HepG2 (cell line): Measurements from ENCODE around the gene MYH10. TPM values are rescaled to one million over a fixed set of nuclear protein-coding genes. Genes with fewer than 3 reads are reported as not detected.

Source experiments
- ATAC-seq: fragments of 200-7000 bp; cut with Tn5 transposase; 3 replicates; pipeline ENCODE4 v1.9.1; 2020; ENCODE audit warnings: mild to moderate bottlenecking, moderate library complexity
- BruUV-seq: library from RNA; stranded (reverse); fragments of 400-500 nt; replicated peaks from 2 replicates; lab custom pipeline; 2021; lab: Mats Ljungman, UMichigan
- CTCF ChIA-PET: fragments of 300-600 bp; formaldehyde crosslinking; extraction: SDS; loops from one replicate; lab custom pipeline; 2021; ENCODE audit warnings: low total read pairs, inconsistent platforms, low intra/inter-chr PET ratio; lab: Yijun Ruan, JAX
- POLR2A ChIA-PET: fragments of 350-600 bp; sonication (Branson Sonifier 250); formaldehyde crosslinking; loops from one replicate; lab custom pipeline; 2020; ENCODE audit warnings: antibody characterized with exemption, inconsistent platforms; lab: Yijun Ruan, JAX
- DNase-seq: peaks from one replicate; pipeline ENCODE4 v3.0.0-alpha.2; 2015; ENCODE audit warnings: low spot score
- FAIRE-seq: peaks from 3 replicates; lab custom pipeline; 2011; peaks lifted over from hg19 to GRCh38; lab: Jason Lieb, UNC
- H2AFZ ChIP-seq: one replicate; pipeline ENCODE4 v1.6.1; 2011; ENCODE audit warnings: low read length, inconsistent platforms
- H3K27ac ChIP-seq: fragments of 300-600 bp; 3 replicates; pipeline ENCODE4 v1.8.0; 2011; ENCODE audit warnings: mixed run types, mild to moderate bottlenecking, mixed read lengths, low read length, inconsistent platforms; ENCODE audit not compliant: insufficient read depth; ENCODE audit errors: extremely low read length
- H3K27me3 ChIP-seq, 2 experiments: fragments of 200-600 bp in 1 of 2; 2 replicates in 1 of 2; 3 replicates in 1 of 2; pipeline versions ENCODE4 v1.6.0 to v1.8.0; 2011; ENCODE audit warnings: low read length in 2 of 2, mild to moderate bottlenecking in 2 of 2, moderate library complexity in 2 of 2, inconsistent platforms in 1 of 2; ENCODE audit not compliant: insufficient read depth in 2 of 2, control insufficient read depth in 1 of 2
- H3K36me3 ChIP-seq, 2 experiments: fragments of 200-600 bp in 1 of 2; replicated peaks in 1 of 2; 2 replicates in 1 of 2; 3 replicates in 1 of 2; pipeline versions ENCODE4 v1.5.1 to v1.8.0; 2011; ENCODE audit warnings: low read length in 2 of 2, inconsistent platforms in 1 of 2; ENCODE audit not compliant: insufficient read depth in 2 of 2, control insufficient read depth in 1 of 2
- H3K4me1 ChIP-seq: 2 replicates; pipeline ENCODE4 v1.5.1; 2012; ENCODE audit warnings: low read length, inconsistent platforms; ENCODE audit not compliant: insufficient read depth
- H3K4me2 ChIP-seq: 2 replicates; pipeline ENCODE4 v1.6.0; 2011; ENCODE audit warnings: low read depth, low read length, inconsistent platforms
- H3K4me3 ChIP-seq, 3 experiments: fragments of 200-600 bp in 1 of 3; sonication (generic), shearing (Covaris generic) in 1 of 3; replicated peaks in 1 of 3; 2 replicates each; pipeline ENCODE4 v1.5.1; 2011 to 2016; ENCODE audit warnings: low read length in 3 of 3, inconsistent platforms in 2 of 3, low read depth in 2 of 3, mild to moderate bottlenecking in 2 of 3, control low read depth in 1 of 3, mixed read lengths in 1 of 3; ENCODE audit not compliant: insufficient read depth in 1 of 3
- H3K79me2 ChIP-seq: one replicate; pipeline ENCODE4 v1.6.1; 2011; ENCODE audit warnings: low read length, inconsistent platforms; ENCODE audit not compliant: insufficient read depth
- H3K9ac ChIP-seq: 2 replicates; pipeline ENCODE4 v1.6.0; 2011; ENCODE audit warnings: mild to moderate bottlenecking, low read depth, low read length, inconsistent platforms; ENCODE audit not compliant: insufficient read depth
- H3K9me3 ChIP-seq: 2 replicates; pipeline ENCODE4 v1.5.1; 2012; ENCODE audit warnings: mild to moderate bottlenecking, low read length
- H4K20me1 ChIP-seq: 2 replicates; pipeline ENCODE4 v1.6.0; 2011; ENCODE audit warnings: inconsistent platforms, mild to moderate bottlenecking, low read length, moderate library complexity; ENCODE audit not compliant: insufficient read depth
- EHMT2 ChIP-seq: fragments of 200-600 bp; sonication (generic); IDR thresholded peaks from 2 replicates; pipeline ENCODE4 v1.7.0; 2017; ENCODE audit warnings: antibody characterized with exemption, low read depth, low read length, borderline replicate concordance
- IRX3 ChIP-seq: sonication (generic); formaldehyde crosslinking; IDR thresholded peaks from 2 replicates; pipeline ENCODE4 v1.8.1; 2023; ENCODE audit warnings: mild to moderate bottlenecking, low read depth, missing genetic modification reagents, borderline replicate concordance
- KAT2B ChIP-seq: fragments of 150-350 bp; IDR thresholded peaks from 2 replicates; pipeline ENCODE4 v1.6.1; 2014; ENCODE audit warnings: low read depth, low read length, borderline replicate concordance
- KLF15 ChIP-seq: sonication (generic); formaldehyde crosslinking; IDR thresholded peaks from 2 replicates; pipeline ENCODE4 v1.8.1; 2023; ENCODE audit warnings: borderline replicate concordance, mild to moderate bottlenecking, inconsistent platforms, missing genetic modification reagents, mixed read lengths
- MTA1 ChIP-seq: sonication (generic); formaldehyde crosslinking; IDR thresholded peaks from 2 replicates; pipeline ENCODE4 v1.4.0; 2020; ENCODE audit warnings: missing genetic modification reagents, mild to moderate bottlenecking, borderline replicate concordance
- NFYB ChIP-seq: sonication (generic); formaldehyde crosslinking; IDR thresholded peaks from 2 replicates; pipeline ENCODE4 v1.4.0; 2020; ENCODE audit warnings: missing genetic modification reagents
- PATZ1 ChIP-seq: sonication (generic); formaldehyde crosslinking; IDR thresholded peaks from 2 replicates; pipeline ENCODE4 v1.4.0; 2020; ENCODE audit warnings: missing genetic modification reagents
- SETDB1 ChIP-seq: sonication (generic); formaldehyde crosslinking; IDR thresholded peaks from 2 replicates; pipeline ENCODE4 v1.5.1; 2020; ENCODE audit warnings: missing genetic modification reagents, mild to moderate bottlenecking, borderline replicate concordance
- ZBTB44 ChIP-seq: sonication (generic); formaldehyde crosslinking; IDR thresholded peaks from 2 replicates; pipeline ENCODE4 v1.4.0; 2020; ENCODE audit warnings: missing genetic modification reagents
- ZEB1 ChIP-seq: IDR thresholded peaks from 2 replicates; pipeline ENCODE4 v1.6.1; 2012; ENCODE audit warnings: mild to moderate bottlenecking, low read depth, inconsistent platforms; ENCODE audit not compliant: insufficient replicate concordance
- ZNF10 ChIP-seq: sonication (generic); formaldehyde crosslinking; IDR thresholded peaks from 2 replicates; pipeline ENCODE4 v1.4.0; 2020; ENCODE audit warnings: mild to moderate bottlenecking, low read depth, missing genetic modification reagents, borderline replicate concordance
- ZNF136 ChIP-seq: sonication (generic); formaldehyde crosslinking; IDR thresholded peaks from 2 replicates; pipeline ENCODE4 v1.8.1; 2022; ENCODE audit warnings: low read depth, mild to moderate bottlenecking, moderate library complexity, missing genetic modification reagents
- ZNF30 ChIP-seq: sonication (generic); formaldehyde crosslinking; IDR thresholded peaks from 2 replicates; pipeline ENCODE4 v1.5.0; 2020; ENCODE audit warnings: mild to moderate bottlenecking, missing genetic modification reagents
- ZNF556 ChIP-seq: sonication (generic); formaldehyde crosslinking; IDR thresholded peaks from 2 replicates; pipeline ENCODE4 v1.4.0; 2020; ENCODE audit warnings: mild to moderate bottlenecking, missing genetic modification reagents, borderline replicate concordance
- ZNF773 ChIP-seq: sonication (generic); formaldehyde crosslinking; IDR thresholded peaks from 2 replicates; pipeline ENCODE4 v1.4.0; 2020; ENCODE audit warnings: missing genetic modification reagents, borderline replicate concordance
- WGBS: methylation state at CpG from one replicate; pipeline ENCODE4 v1.1.6; 2017; ENCODE audit warnings: low lambda C conversion rate; 5-methylcytosine and 5-hydroxymethylcytosine counted together
- in situ Hi-C: cut with HindIII; loops from 2 replicates; pipeline ENCODE4 v1.10.0; 2017; ENCODE audit warnings: low pct_unique_long_range_greater_than_20kb; ENCODE audit not compliant: extremely low pct_ligation_motif_present
- intact Hi-C: fragments of 100-400 bp; cut with micrococcal nuclease; formaldehyde crosslinking; loops from one replicate; pipeline ENCODE4 v1.10.0; 2022; ENCODE audit not compliant: unreplicated experiment
- polyA plus RNA-seq, 8 experiments: library from polyadenylated mRNA; depleted of rRNA in 3 of 8; stranded (reverse) in 7 of 8; unstranded in 1 of 8; fragments of >200 nt; fragmentation: Illumina TruSeq in 4 of 8; extraction: Trizol in 4 of 8; gene quantifications; 2 replicates each; pipeline versions ENCODE4 v1.2.1 to v1.2.3, GENCODE V29; 2011 to 2016; ENCODE audit warnings: low read depth in 4 of 8, missing spikeins in 1 of 8, mixed read lengths in 1 of 8; ENCODE audit not compliant: insufficient read depth in 1 of 8
- total RNA-seq, 5 experiments: library from RNA; depleted of rRNA; stranded (reverse); fragments of >200 nt; fragmentation: Illumina TruSeq; extraction: Trizol; gene quantifications; 2 replicates each; pipeline ENCODE4 v1.2.3, GENCODE V29; 2016; ENCODE audit warnings: low read depth in 1 of 5
- TF ChIP-seq, protein P1 (sequence below): sonication (generic); formaldehyde crosslinking; IDR thresholded peaks from 2 replicates; pipeline ENCODE4 v1.4.0; 2020; ENCODE audit warnings: mild to moderate bottlenecking, missing genetic modification reagents
- TF ChIP-seq, protein P2 (sequence below): sonication (generic); formaldehyde crosslinking; IDR thresholded peaks from 2 replicates; pipeline ENCODE4 v1.4.0; 2020; ENCODE audit warnings: mild to moderate bottlenecking, missing genetic modification reagents, borderline replicate concordance

MYH10 gene
- total and polyA plus RNA-seq, 2 of the 13 experiments (the other 11 are each of a cell fraction or from before 2014, with no cell fraction given) = 43.4 to 68.6 TPM

DNA sequence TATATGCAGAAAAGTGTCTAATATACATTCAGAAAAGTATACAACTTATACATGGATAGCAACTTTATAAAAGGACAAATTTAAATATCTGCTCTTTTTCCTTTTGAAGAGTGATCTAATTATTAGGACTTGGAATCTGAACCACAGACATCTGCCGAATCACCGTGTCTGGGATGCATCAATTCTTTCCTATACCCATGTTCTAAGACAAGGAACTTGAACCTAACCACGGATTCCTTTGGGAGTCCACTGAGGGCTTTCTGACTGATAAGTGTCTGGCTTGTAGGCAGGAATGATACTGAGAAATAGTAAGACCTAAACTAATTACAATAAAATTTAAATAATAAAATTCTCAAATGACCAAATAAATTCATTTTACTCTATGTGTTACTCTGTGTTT is 140.7 kb downstream of the MYH10 start:
- H3K36me3 ChIP-seq = peaks cover 44 to 93% of the 10 kb centered on the region in 2 experiments

More for the DNA sequence above, 140.7 kb downstream of the MYH10 start:
- ATAC-seq (no peak), FAIRE-seq (no peak), DNase-seq (no peak)
- no peak overlapping the region for H3K27ac ChIP-seq
- peaks cover 9% of the 10 kb centered on the region; the same call in 1 of the 2 replicates for H3K4me1 ChIP-seq
- 95% methylated on average over 3 of the region's 3 CpGs for WGBS
- H3K9me3 ChIP-seq = peaks cover 1% of the 10 kb centered on the region; the same call in 1 of the 2 replicates
- no peak overlapping the region for H2AFZ ChIP-seq
- no peak overlapping the region for H3K4me2 ChIP-seq
- ChIA-PET POLR2A (no interaction called here), CTCF (no interaction called here)
- in situ Hi-C loops (no loop called here), intact Hi-C loops (no loop called here)
- no TSS peak for BruUV-seq
- TF ChIP-seq ZBTB44 (CRISPR knock-in tag) = no peak
- TF ChIP-seq SETDB1 (CRISPR knock-in tag) = no peak
- no peak for TF ChIP-seq KLF15 (CRISPR knock-in tag)
- no peak for TF ChIP-seq MTA1 (CRISPR knock-in tag)
- no peak for TF ChIP-seq PATZ1 (CRISPR knock-in tag)
- no peak for TF ChIP-seq ZNF773
- no peak for TF ChIP-seq KAT2B
- TF ChIP-seq, protein P1, sequence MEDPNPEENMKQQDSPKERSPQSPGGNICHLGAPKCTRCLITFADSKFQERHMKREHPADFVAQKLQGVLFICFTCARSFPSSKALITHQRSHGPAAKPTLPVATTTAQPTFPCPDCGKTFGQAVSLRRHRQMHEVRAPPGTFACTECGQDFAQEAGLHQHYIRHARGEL (CRISPR knock-in tag) = no peak
- TF ChIP-seq ZEB1 = no peak
- TF ChIP-seq, protein P2, sequence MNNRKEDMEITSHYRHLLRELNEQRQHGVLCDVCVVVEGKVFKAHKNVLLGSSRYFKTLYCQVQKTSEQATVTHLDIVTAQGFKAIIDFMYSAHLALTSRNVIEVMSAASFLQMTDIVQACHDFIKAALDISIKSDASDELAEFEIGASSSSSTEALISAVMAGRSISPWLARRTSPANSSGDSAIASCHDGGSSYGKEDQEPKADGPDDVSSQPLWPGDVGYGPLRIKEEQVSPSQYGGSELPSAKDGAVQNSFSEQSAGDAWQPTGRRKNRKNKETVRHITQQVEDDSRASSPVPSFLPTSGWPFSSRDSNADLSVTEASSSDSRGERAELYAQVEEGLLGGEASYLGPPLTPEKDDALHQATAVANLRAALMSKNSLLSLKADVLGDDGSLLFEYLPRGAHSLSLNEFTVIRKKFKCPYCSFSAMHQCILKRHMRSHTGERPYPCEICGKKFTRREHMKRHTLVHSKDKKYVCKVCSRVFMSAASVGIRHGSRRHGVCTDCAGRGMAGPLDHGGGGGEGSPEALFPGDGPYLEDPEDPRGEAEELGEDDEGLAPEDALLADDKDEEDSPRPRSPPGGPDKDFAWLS (CRISPR knock-in tag) = no peak
- no peak for TF ChIP-seq IRX3
- TF ChIP-seq ZNF10 (CRISPR knock-in tag) = no peak
- no peak for TF ChIP-seq ZNF30 (CRISPR knock-in tag)
- TF ChIP-seq EHMT2 = no peak
- TF ChIP-seq NFYB (CRISPR knock-in tag) = no peak
- no peak for TF ChIP-seq ZNF556 (CRISPR knock-in tag)
- no peak for TF ChIP-seq ZNF136 (CRISPR knock-in tag)
- H3K79me2 ChIP-seq = no peaks in the 10 kb centered on the region
- no peak overlapping the region for H3K4me3 ChIP-seq
- H3K9ac ChIP-seq = no peak overlapping the region
- no peaks in the 10 kb centered on the region for H4K20me1 ChIP-seq
- no peaks in the 10 kb centered on the region for H3K27me3 ChIP-seq
